Astrocyte (in vitro differentiated cells and primary cell): ENCODE results near the gene PPP2R5B. TPM values are rescaled to one million over a fixed set of nuclear protein-coding genes. Genes with fewer than 3 reads are reported as not detected.
A peak's percentile ranks its signal among the peaks of the same experiment; 100 is the strongest.

Experiments
- microRNA-seq: library from miRNA; unstranded; fragments of <30 nt; microRNA quantifications from one replicate; pipeline ENCODE4 v1.2.0, GENCODE V29; 2020
- total RNA-seq: library from RNA; stranded (reverse); gene quantifications from 2 replicates; pipeline ENCODE4 v1.2.1, GENCODE V29; 2021

PPP2R5B gene
- total RNA-seq, 1 donor from 2014 or later = 24.1 TPM

Small RNA genes within 50 kb of the gene (microRNA-seq; reads per million reads assigned to microRNA genes)
- gene MIR6749 = not detected
- gene MIR6750 = 2.7 reads per million, percentile 3 among the genes with 10 or more reads in this experiment

Other genes starting within 250 kb of the PPP2R5B start
- gene NRXN2, start 201.5 kb upstream of the PPP2R5B start, total RNA-seq = 0.14 and 0.17 TPM in 2 replicates
- 3.9 and 5.4 TPM in 2 replicates for gene RASGRP2, start 180.5 kb upstream of the PPP2R5B start, total RNA-seq
- 0.68 and 1.0 TPM in 2 replicates for gene PYGM, start 164.7 kb upstream of the PPP2R5B start, total RNA-seq
- 210 and 215 TPM in 2 replicates for gene SF1, start 146.1 kb upstream of the PPP2R5B start, total RNA-seq
- gene MAP4K2, start 121.5 kb upstream of the PPP2R5B start, total RNA-seq = 11.2 and 12.3 TPM in 2 replicates
- gene MEN1, start 114.1 kb upstream of the PPP2R5B start, total RNA-seq = 26.0 and 27.5 TPM in 2 replicates
- gene CDC42BPG, start 80.0 kb upstream of the PPP2R5B start, total RNA-seq = 2.0 and 4.6 TPM in 2 replicates
- 182 and 201 TPM in 2 replicates for gene EHD1, start 46.1 kb upstream of the PPP2R5B start, total RNA-seq
- 21.4 and 21.8 TPM in 2 replicates for gene ATG2A, start 7.5 kb upstream of the PPP2R5B start, total RNA-seq
- not detected in 2 replicates for gene GPHA2, start 11.2 kb downstream of the PPP2R5B start, total RNA-seq
- not detected in 2 replicates for gene MAJIN, start 47.4 kb downstream of the PPP2R5B start, total RNA-seq
- 4.5 and 5.0 TPM in 2 replicates for gene BATF2, start 72.3 kb downstream of the PPP2R5B start, total RNA-seq
- 41.7 and 47.6 TPM in 2 replicates for gene ARL2, start 89.5 kb downstream of the PPP2R5B start, total RNA-seq
- gene SNX15, start 102.8 kb downstream of the PPP2R5B start, total RNA-seq = 15.4 and 18.5 TPM in 2 replicates
- 13.8 and 14.6 TPM in 2 replicates for gene SAC3D1, start 116.5 kb downstream of the PPP2R5B start, total RNA-seq
- gene NAALADL1, start 133.9 kb downstream of the PPP2R5B start, total RNA-seq = not detected in 2 replicates
- gene CDCA5, start 159.4 kb downstream of the PPP2R5B start, total RNA-seq = 6.0 and 6.3 TPM in 2 replicates
- gene ZFPL1, start 159.5 kb downstream of the PPP2R5B start, total RNA-seq = 37.9 and 46.3 TPM in 2 replicates
- gene VPS51, start 171.5 kb downstream of the PPP2R5B start, total RNA-seq = 40.0 and 41.4 TPM in 2 replicates
- 18.0 and 23.9 TPM in 2 replicates for gene TM7SF2, start 187.2 kb downstream of the PPP2R5B start, total RNA-seq
- 8.1 and 10.0 TPM in 2 replicates for gene ZNHIT2, start 193.0 kb downstream of the PPP2R5B start, total RNA-seq
- 670 and 694 TPM in 2 replicates for gene FAU, start 197.4 kb downstream of the PPP2R5B start, total RNA-seq
- gene MRPL49, start 197.6 kb downstream of the PPP2R5B start, total RNA-seq = 42.6 and 45.1 TPM in 2 replicates
- gene SYVN1, start 209.8 kb downstream of the PPP2R5B start, total RNA-seq = 43.0 and 49.9 TPM in 2 replicates
- gene SPDYC, start 245.5 kb downstream of the PPP2R5B start, total RNA-seq = not detected in 2 replicates